ENCODE measurements around the gene MARVELD1.
A peak's percentile ranks its signal among the peaks of the same experiment; 100 is the strongest.

The MARVELD1 gene

DNA sequence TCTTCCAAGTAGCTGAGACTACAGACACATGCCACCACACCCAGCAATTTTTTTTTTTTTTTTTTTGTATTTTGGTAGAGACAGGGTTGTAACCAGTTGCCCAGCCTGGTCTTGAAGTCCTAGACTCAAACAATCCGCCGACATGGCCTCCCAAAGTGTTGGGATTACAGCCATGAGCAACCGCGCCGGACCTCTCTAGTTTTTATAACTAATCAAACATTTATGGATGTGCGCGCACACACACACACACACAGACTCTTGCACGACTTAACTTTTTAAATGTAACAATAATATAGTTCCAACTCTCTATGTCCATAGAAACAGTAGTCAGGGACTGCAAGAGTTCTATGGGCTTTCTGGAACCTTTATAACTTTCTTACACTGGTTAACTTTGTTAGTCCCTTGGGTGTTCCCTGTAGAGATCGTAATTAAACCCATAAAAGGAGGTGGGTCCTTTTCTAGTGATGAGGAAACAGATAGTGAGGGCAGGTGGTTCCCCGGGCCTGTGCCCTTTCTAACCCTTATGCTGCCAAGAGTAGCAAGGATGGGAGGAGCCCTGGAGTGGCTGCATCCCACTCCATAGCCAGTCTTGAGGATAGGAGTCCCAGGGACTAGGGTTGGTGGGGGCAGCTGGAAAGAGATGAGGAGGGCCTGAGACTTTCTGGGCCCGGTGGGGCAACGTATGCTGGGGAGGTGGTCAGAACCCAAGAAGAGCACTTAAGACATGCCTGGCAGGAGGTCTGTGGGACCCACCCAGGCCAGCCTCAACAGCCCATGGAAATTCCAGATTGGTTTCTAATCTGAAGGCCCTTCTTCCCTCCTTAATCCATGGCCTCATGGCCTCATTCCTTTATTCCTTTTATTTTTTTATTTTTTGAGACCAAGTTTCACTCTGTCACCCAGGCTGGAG, 8.6 kb downstream of the MARVELD1 start:
- DNase-seq (ENCODE audit: low spot score) = no peak

- no peak for DNase-seq (ENCODE audit: low spot score)
Measured at GRCh38 chr10:97723001-97723400, 9.5 kb downstream of the MARVELD1 start.

GRCh38 chr10:97724341-97724941, 10.9 kb downstream of the MARVELD1 start:
- no peak for DNase-seq (ENCODE audit: low spot score)

- peak; percentile 55 for DNase-seq (ENCODE audit: low spot score)
Measured at GRCh38 chr10:97726636-97727178, 13.2 kb downstream of the MARVELD1 start.

- DNase-seq (ENCODE audit: low spot score) = no peak
Measured at GRCh38 chr10:97729014-97729413, 15.5 kb downstream of the MARVELD1 start.

GRCh38 chr10:97731346-97732051, 18.0 kb downstream of the MARVELD1 start:
- DNase-seq (ENCODE audit: low spot score) = peak; percentile 91

DNA sequence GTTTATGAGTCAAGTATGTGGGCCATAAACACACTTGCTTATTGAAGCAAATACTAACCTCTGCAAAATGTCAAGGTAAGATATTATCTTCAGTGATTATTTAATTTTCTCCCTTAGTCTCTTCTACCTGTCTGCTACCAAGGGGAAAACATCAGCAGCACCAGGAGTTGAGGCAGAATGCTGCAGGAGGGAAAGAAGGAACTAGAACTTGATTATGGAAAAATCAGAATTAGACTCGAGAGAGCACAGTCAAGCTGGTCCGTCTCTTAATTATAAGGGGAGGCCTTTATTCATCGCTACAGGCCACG, 18.5 kb downstream of the MARVELD1 start:
- no peak for DNase-seq (ENCODE audit: low spot score)

GRCh38 chr10:97733256-97733655, 19.7 kb downstream of the MARVELD1 start:
- DNase-seq (ENCODE audit: low spot score) = no peak

DNA sequence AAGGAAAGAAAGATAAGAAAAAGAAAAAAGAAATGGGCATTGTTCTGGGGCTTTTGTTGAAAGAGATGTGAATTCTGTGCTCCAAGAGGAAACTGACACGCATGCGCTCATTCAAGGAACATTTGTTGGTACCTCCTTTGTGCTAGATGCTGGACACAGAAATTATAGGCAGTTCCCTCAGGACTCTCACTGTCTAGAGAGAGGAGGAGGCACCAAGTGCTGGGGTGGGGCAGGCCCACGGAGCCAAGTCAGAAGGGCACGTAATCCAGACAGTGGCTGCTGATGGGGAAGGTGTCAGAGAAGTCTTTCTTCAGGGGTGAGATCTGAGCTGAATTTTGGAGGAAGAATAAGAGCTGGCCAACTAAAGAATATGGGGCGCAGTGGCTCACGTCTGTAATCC, 20.5 kb downstream of the MARVELD1 start:
- no peak for DNase-seq (ENCODE audit: low spot score)

- no peak for DNase-seq (ENCODE audit: low spot score)
Measured at GRCh38 chr10:97736403-97736901, 22.9 kb downstream of the MARVELD1 start.

GRCh38 chr10:97736902-97737769, 23.6 kb downstream of the MARVELD1 start, which contains the start of gene ZFYVE27:
TSS of gene ZFYVE27 (plus strand) at chr10:97737128. CDS start at chr10:97738478, 1,350 bp downstream.
- DNase-seq (ENCODE audit: low spot score) = peak; percentile 89

DNA sequence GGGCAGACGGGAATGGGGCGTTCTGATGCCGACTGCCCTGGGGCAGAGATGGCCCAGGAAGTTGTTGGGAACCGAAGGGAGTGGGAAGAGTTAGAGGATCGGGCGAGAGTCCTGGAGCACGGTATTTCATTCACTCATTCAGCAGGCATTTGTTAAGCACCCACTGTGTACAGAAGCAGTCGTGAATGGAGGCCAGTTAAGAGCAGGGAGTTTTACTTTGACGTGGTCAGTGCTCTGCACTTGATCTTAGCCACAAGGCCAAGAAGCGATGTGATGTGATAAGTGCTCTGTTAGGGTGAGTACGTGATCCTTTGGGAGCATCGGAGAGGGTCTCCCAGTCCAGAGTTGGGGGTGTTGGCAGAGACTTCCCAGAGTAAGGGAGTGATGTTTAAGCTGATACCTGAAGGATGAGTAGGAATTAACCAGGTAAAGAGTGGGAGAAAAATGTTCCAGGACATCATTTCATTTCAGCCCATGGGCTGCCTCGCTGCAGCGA, 24.3 kb downstream of the MARVELD1 start:
- DNase-seq (ENCODE audit: low spot score) = no peak

GRCh38 chr10:97738616-97739015, 25.1 kb downstream of the MARVELD1 start:
- DNase-seq (ENCODE audit: low spot score) = no peak

- DNase-seq (ENCODE audit: low spot score) = no peak
Measured at GRCh38 chr10:97740613-97741012, 27.1 kb downstream of the MARVELD1 start.

DNA sequence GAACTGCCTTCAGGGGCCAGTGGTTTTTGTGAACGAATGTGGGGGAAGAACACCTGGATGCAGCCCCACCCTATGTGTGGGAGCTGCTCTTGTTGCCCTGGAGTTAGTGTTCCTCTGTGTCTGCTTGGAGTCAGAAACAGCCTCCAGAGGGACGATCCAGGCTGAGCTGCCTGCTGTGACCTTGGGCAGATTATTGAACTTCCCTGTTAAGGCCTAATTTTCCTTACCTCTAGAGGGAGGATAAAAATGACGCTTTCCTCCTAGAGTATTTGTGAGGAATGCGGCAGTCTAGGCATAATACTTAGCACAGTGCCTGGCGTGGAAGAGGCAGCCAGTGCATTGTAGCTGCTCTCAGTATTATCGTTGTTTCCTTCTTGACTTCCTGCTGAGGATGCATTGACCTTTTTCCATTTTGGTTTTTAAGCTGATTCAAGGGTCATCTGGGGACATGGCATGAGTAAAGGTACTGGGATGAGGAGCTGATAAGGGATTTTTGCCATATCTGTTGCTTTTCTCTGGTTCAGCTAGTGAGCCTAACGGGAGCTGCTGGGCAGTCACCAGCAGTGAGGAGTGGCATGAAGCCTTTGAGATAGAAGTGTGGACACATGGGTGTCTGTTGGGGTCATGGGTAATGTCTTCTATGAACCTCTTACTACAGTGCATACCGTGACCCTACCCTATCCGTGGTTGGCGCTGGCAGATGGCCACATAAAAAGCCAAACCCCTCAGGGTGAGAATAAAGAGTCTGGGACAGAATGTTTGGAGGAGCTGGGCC, 29.8 kb downstream of the MARVELD1 start:
- no peak for DNase-seq (ENCODE audit: low spot score)

GRCh38 chr10:97744405-97745035, 31.0 kb downstream of the MARVELD1 start:
- DNase-seq (ENCODE audit: low spot score) = no peak

GRCh38 chr10:97747573-97747972, 34.0 kb downstream of the MARVELD1 start:
- DNase-seq (ENCODE audit: low spot score) = no peak

DNA sequence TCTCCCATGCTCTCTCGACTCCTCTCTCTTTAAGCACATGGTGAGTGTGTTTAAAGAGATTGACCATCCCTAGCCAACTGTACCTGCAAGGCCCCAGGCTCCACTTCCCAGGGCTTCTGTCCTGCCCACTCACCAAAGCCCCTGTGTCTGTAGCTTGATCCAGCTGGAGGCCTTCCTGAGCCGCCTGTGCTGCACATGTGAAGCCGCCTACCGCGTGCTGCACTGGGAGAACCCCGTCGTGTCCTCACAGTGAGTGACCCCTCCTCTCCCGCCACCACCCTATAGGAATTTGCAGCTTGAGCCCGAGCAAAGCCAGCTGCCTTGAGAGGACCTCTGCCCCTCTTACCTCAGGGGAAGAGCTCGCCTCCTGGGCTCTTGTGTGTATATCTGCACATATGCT, 34.6 kb downstream of the MARVELD1 start:
- no peak for DNase-seq (ENCODE audit: low spot score)

DNA sequence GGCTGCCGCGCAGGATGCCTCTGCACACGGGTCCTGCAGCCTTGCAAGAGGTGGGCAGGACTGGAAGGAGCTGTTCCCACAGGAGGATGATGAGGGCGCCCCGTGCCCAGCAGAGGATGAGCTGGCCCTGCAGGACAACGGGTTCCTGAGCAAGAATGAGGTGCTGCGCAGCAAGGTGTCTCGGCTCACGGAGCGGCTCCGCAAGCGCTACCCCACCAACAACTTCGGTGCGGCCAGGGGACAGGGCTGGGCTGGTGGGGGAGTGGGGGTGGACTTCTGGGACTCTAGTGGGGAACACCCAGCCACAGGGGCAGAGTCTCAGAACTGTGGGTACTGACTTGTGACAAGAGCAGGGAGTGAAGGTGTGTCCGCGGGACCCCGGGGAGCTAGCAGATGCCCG, 39.4 kb downstream of the MARVELD1 start:
- no peak for DNase-seq (ENCODE audit: low spot score)

DNA sequence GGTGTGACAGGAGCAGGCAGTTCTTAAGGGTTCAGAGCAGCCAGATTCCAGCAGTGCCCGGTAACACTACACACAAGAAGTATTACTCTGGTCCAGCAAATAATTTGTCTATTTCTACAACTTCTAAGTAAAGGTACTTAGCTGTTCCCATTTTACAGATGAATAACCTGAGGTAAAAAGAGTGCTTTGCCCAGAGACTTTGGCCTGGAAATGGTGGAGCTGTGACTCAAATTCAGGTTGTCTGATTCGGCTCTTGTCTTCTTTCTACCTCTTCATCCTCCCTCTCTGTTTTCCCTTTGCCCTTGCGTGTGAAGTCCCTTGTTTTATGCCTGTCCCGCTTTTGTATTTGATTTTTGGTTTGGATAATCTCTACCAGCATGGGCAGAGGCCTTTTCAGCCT, 41.2 kb downstream of the MARVELD1 start:
- no peak for DNase-seq (ENCODE audit: low spot score)
